Activated CD8-positive, alpha-beta memory T cell treated with anti-CD3 and anti-CD28 coated beads for 36 hours (primary cell): ENCODE data around the gene PRKN. TPM values are rescaled to one million over a fixed set of nuclear protein-coding genes. Genes with fewer than 3 reads are reported as not detected.

Experiments
- CTCF ChIA-PET: fragments of 350-600 bp; sonication (Branson Sonifier 250); formaldehyde crosslinking; loops from one replicate; lab custom pipeline; 2021; ENCODE audit warnings: antibody characterized with exemption; lab: Charles Lee
- POLR2A ChIA-PET: fragments of 350-600 bp; sonication (Branson Sonifier 250); formaldehyde crosslinking; loops from one replicate; lab custom pipeline; 2021; ENCODE audit warnings: antibody characterized with exemption; lab: Charles Lee
- total RNA-seq, 2 experiments: library from RNA; stranded (reverse); gene quantifications; one replicate each; pipeline ENCODE4 v1.2.3, GENCODE V29; 2021

The PRKN gene
- total RNA-seq, 2 experiments from 2014 or later: not detected

DNA sequence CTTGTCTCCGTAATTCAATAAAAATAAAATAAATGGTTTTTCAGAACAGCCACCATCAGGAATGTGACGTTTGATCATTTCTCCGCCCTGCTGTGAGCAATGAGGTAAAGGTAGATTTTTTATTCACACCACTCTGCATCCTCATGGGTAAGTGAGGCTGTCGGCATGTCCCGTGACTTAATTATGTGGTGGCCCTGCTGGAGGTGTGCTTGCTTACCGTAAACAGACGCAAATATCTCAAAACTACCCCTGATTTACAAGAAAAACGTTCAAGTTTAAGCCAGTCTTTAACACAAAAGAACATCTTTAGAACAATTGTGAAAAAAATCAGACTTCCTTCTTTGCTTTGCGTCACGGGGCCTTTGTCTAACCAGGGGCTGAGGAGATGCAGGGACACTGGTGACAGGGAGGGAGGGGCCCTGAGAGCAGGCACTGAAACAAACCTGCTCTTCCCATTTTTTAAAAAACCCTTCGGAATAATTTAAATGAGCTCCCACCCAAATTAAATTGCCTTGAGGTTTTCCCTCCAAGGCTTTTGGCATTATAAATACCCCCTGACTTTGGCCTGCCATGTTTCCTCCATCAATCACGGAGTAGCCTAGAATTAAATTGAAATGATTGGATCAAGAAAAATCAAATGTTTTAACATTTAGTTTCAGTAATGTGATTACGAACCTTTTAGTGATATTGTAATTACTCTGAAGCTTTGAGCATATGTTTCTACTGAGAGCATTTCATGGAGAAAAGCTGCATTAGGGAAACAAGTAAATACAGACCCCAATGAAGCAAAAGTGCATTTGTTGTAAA, 13.4 kb downstream of the PRKN start:
- ChIA-PET POLR2A (no interaction called here), CTCF (no interaction called here)

DNA sequence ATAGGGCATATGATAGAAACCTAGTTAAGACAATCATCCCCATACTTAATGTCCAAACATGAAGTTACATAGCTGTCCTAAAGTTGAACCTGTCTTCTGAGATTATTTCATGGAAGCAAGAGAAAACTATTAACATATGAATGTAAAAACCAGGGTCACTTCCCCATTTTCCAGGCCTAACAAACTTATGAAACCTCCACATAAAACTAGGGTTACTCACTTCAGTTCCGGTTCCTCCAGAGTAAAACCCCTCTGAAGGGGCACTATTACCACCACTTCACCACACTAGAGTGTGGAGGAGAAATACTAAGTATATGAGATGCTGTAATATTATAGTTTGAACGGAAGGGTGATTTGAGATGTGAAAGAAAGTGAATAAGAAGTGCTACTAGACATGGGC, 14.9 kb downstream of the PRKN start:
- ChIA-PET POLR2A (no interaction called here), CTCF (no interaction called here)

DNA sequence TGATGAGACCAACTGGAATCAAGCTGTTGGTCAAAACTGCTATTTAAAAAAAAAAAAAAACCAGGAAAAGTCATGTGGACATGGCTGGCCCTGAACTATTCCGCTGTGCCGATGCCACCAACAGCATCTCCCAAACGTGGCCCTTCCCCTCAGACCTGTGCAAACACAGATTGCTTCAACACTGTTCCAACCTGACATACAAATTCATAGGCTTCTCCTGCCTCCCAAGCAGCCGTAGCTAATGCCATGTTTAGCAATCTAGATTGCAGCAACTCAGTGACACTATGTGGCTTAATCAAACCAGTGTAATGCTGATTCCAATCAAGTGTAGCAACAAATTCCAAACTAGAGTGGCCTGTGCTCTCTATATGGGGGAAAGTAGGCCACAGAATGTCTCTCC, 16.2 kb downstream of the PRKN start:
- ChIA-PET POLR2A (no interaction called here), CTCF (no interaction called here)

DNA sequence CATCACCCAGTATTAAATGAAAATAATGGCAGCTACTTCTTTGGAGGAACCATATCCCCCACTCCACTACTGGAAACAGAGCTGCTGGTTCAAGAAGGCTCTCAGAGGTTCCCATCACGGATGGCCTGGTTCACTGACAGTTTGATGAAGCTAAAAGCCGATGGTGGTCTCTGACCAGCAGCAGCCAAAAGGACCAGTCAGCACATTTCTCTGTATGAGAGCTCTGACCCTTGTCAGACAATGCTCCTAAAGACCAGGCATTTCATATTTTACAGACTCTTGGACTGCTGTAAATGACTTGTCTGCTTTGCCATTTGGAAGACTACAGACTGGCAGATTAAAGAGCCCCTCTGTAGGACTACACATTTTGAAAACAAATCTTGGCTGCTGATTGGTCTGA, 16.6 kb downstream of the PRKN start:
- POLR2A ChIA-PET: no interaction called here
- CTCF ChIA-PET: no interaction called here

DNA sequence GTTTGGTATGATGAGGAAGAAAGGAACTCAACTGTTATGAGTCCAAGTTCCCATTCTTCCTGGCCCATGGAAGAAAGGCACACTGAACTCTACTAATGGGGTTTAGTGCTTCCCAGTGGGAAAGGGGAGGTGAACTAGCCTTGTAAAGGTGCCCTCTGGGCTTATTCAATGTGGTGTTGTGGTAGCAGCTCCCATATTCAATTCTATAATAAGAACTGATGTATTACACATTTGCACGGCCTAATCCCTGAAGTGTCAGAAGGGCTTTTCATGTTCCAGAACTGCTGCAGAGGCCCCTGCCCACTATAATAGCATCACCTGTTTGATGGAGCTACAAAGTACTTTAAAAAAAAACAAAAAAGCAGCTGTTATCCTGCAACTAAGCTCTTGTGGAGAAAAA, 17.1 kb downstream of the PRKN start:
- ChIA-PET CTCF (no interaction called here), POLR2A (no interaction called here)

DNA sequence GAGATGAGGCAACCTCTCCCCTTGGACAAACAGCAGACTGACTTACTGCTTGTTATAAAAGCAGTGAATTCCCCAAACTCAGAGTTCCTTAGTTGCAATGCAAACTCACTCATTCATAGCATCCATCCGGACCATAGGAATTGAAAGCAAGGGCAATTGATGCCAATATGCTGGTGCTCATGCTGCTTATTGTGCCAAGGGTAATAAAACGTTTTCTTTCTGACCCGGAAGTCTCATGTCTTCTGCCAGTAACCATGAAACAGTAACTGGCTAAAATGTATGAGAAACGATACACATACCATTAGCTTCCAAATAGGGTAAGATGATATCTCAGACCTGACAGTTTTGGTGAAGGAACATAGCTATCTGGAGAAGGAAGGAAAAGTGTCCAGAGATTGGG, 18.1 kb downstream of the PRKN start:
- POLR2A ChIA-PET: no interaction called here
- CTCF ChIA-PET: no interaction called here

DNA sequence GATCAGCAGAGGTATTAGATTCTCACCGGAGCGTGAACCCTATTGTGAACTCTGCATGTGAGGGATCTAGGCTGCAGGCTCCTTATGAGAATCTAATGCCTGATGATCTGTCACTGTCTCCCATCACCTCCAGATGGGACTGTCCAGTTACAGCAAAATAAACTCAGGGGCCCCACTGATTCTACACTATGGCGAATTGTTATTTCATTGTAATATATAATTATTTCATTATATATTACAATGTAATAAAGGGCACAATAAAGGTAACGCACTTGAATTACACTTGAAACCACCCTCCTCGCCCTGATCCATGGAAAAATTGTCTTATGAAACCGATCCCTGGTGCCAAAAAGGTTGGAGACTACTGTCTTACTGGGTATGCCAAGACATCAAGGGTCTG, 18.6 kb downstream of the PRKN start:
- ChIA-PET POLR2A (no interaction called here), CTCF (no interaction called here)

DNA sequence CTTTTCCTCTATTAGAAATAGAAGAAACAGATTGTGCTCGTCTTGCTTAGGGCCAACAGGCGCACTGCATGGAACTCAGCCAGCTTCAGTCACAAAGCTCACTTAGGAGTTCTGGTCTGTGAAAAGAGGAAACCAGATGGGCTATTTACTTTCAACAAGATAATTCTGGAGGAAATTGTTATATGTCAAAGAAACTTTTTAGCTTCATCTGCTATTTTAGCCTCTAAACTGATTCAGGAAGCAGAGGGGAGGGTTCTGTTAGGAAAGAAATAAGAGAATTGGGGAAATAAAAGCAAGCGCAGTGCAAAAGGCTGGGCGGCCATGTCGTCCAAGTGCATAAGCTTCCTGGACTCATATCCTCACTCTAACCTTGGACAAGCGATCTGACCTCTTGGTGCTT, 21.3 kb downstream of the PRKN start:
- CTCF ChIA-PET: interaction anchor here (0.6 kb wide), 1 partner anchor 12 kb away, joined by 4 read pairs; no protein-coding TSS in a partner anchor
- POLR2A ChIA-PET: no interaction called here

DNA sequence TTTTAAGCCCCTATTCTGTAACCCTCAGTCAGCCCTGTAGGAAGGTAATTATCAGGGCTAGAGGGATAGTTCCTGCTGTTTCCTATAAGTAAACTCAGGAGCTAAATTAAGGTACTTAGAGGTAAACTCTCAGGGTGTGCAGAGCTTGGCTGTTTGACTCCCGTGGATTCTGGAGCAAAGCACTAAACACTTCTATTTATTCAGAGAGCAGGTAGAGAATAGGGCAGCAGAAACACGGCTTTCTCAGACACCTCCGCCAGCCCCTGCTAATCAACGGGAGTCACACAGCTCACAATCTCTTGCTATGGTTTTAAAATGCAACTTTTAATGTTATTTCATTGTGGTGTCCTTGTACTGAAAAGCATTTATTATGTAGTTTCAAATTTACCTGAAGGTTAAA, 21.8 kb downstream of the PRKN start:
- POLR2A ChIA-PET: no interaction called here
- CTCF ChIA-PET: interaction anchor here (0.6 kb wide), 1 partner anchor 11 kb away, joined by 4 read pairs; no protein-coding TSS in a partner anchor

DNA sequence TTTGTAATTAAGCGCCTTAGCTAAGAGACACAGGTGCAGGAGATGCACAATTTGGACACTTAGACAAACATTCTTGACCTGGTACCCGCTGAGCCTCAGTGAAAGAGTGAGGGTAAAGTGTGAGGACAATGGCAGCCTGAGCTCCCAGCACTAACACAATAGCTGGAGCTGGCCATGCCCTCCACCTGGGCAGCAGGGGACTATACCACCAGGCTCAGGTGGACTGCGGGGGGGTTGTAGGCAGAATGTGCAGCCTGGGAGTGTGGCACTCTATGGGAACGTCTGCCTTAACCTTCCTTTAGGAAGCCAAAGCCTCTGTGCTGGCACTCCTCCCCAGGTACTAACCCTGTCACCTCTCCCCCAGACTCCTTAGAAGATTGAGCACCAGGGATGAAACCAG, 23.6 kb downstream of the PRKN start:
- ChIA-PET CTCF (no interaction called here), POLR2A (no interaction called here)

DNA sequence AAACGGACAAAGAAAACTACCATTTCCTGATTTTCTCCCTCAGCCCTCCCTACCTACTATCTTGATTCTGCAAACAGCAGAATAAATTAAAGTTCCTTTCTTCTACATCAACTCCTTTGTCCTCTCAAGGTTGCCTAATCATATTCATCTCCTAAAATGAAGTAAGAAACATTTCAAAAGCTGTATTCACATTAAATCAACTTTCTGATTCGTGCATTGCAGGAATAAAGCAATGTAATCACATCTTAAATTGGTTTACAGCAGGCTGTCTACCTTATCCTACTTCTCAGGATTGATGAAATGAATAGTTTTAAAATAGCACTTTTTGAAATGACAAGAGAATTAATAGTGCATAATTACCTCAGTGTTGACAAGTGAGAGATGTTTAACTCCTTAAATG, 25.1 kb downstream of the PRKN start:
- POLR2A ChIA-PET: no interaction called here
- CTCF ChIA-PET: no interaction called here

DNA sequence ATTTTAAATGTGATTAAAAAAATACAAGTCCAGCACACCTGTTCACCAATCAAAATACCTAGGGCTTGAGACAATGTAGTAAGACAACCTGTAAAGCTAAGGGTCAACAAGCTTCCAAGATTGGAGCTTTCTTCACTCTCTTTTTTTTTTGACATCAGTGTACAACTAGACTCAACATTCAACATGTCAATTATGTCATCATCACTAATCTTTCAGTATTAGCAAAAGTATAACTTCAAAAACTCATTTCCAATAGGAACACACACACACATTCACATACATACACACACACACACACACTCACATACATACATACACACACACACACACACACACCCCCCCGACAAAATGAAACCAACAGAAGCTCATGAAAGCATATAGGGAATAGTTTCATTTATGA, 26.0 kb downstream of the PRKN start:
- ChIA-PET POLR2A (no interaction called here), CTCF (no interaction called here)

DNA sequence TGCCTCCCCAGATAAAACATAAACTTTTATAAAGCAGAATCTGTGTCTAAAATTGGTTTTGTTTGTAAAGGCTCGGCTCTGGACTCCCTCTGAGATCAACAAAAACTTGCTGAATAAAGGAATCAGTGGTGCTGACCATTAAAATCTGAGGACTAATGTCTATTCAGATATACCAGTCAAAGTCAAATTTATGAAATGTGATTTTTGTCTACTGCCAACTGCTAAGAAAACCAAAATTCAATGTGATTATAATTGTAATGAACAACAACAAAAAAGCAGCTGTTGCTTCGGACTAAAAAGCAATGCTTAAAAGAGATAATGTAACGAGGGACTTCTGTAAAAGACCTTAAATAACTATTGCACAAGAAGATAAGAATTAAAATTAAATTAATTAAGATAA, 26.6 kb downstream of the PRKN start:
- POLR2A ChIA-PET: no interaction called here

DNA sequence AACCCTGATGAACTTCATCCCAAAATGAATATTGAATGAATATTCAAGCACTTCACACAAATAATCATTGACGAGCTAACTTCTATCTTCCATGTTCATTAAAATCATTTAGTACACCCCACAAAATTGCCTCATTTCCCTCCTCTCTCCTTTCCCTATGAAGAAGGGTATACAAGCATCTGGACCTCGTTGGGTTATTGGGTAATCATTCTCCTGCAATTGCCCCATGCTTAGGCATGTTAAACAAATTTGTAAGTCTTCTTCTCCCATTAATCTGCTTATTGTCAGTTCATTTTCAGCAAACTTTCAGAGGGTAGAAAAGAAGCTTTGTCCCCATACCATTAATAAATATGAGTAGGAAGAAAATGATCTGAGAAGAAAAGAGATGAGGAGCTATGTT, 27.6 kb downstream of the PRKN start:
- ChIA-PET CTCF (no interaction called here), POLR2A (no interaction called here)

More for the DNA sequence above, 26.6 kb downstream of the PRKN start:
- CTCF ChIA-PET: no interaction called here

DNA sequence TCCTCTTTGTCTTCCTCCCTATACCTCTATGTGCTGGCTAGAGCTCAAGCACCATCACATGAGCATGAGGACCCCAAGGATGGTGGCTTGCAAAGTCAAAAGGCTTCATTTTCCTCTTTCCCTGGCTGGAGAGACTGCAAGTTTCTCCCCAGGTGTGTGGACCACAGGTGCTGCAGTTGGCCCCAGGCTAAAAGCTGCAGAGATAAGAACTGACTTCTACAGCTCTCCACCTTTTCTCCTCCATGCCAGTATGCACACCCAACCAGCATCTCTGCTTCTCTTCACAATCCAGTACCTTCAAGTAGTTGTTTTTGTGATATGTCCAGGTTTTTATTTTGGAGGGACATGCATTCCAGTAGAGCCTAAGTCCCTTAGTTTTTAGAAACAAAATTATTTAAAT, 29.1 kb downstream of the PRKN start:
- CTCF ChIA-PET: no interaction called here
- POLR2A ChIA-PET: no interaction called here

DNA sequence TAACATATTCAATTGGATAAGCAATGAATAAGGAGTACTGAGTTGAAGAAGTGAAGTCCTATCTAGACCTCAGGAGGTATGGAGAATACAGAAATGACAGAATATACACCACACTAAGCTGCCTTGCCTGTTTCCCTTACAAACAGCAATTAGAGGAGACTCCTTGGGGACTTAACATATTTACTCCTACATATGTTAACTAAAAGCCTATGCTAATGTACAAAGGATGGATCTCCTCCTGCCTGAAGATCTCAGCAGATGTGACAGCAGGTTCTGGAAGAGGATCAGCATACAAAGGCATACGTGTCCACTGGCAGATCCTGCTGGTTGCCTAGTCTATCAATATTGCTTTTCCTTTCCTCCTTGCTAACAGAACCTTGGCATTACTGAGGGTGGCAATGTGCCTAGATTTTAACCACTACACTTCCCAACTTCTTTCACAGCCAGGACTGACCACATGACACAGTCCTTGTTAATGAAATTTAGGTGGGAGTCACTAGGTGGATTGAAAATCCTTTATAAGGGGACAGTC, 29.6 kb downstream of the PRKN start:
- POLR2A ChIA-PET: no interaction called here
- CTCF ChIA-PET: no interaction called here

DNA sequence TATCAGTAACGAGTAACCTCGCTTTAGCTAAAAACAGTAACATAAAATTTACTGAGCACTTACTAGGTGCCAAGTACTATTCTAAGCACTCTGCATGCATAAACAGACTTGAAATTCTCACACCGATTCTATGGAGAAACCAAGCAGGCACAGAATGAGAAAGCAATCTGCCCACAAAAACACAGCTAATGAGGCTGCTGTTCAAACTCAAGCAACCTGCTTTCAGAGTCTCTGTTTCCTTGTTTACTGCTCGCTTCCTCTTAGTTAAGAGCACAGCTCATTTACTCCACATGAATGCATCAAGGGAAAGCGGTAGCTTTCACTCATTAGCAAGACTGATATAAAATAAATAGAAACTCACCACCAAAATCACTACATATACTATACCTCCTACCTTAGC, 37.4 kb downstream of the PRKN start:
- POLR2A ChIA-PET: no interaction called here
- CTCF ChIA-PET: no interaction called here

DNA sequence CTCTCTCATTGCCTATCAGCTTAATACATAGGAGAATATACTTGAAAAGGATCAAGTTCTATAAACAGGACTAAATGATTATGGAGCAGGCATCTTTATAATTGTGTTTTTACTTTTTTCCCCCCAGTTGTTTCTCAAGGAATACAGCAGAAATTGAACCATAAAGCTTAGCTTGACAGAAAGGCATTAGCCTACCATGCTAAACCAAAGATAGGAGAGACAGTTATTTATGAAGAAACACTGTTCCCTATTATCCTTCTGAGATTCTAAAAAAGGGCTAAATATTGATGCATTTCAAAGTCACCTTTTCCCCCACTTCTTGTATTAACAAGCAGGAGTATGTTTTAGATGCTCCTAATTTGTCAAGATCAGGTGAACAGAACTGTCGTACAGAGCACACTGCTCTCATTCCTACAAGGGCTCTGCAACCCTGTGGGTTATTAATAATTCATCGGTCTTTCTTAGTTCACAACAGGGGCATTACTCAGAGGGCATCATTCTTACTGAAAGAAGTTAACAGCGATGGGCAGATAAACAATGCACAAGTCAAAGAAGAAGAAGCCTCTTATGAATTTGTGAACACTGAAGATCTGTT, 38.7 kb downstream of the PRKN start:
- CTCF ChIA-PET: no interaction called here
- POLR2A ChIA-PET: no interaction called here

DNA sequence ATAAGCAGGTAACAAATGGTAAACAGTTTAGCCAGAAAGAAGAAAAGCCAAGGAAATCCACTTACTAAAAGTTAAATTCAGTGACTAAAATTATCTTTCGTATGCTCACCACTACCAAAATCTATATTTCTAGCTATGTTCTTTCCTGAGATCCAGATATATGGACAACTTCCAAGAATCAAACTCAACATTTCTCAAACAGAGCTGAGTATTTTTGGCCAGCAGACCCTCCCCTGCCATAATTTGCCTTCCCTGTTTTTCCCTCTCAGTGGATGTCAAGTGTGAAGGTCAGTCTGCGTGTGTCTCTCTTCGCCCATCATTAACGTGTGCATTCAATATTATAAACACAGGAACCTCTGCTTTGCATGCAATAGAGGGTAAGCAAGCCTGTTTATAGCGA, 42.0 kb downstream of the PRKN start:
- CTCF ChIA-PET: no interaction called here
- POLR2A ChIA-PET: no interaction called here

DNA sequence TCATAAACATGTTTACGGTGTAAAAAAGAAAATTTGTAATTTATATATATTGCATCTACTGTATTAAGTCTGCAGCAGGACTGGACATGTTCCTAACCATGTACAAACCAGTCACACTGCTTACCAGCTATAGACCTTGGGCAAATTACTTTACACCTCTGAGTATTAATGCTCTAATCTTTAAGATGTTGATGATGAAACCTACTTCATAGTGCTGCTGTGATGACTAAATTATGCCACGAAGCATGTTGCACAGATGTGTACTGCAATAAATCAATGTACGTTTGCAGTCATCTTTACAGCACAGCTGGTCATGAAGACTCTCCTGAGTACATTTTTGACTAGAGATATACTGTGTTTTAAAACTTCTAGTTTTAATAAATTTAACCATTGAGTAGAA, 42.6 kb downstream of the PRKN start:
- CTCF ChIA-PET: no interaction called here
- POLR2A ChIA-PET: no interaction called here

DNA sequence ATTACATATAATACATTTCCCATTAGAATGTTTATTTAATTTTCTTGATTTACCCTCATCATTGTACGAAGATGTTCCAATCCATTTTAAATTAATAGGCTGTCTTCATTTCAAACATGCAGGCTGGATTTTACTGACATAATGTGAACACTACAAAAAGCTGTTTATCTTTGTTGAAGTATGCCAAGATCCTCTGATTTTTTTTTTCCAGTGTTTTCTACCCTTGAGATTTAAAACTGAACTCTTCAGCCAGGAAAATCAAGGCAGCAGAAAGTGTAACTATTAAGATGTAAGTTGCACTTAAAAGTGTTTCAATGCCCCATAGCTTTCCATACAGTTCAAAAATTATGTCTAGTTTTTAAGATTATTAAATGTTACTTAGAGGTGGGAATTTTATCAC, 43.5 kb downstream of the PRKN start:
- ChIA-PET CTCF (no interaction called here), POLR2A (no interaction called here)
